ENCODE data around the gene NEK6. TPM values are rescaled to one million over a fixed set of nuclear protein-coding genes. Genes with fewer than 3 reads are reported as not detected.

The NEK6 gene
- total and polyA plus RNA-seq, 7 experiments from 2014 or later: 0.43 to 32.8 (median 2.3) TPM

DNA sequence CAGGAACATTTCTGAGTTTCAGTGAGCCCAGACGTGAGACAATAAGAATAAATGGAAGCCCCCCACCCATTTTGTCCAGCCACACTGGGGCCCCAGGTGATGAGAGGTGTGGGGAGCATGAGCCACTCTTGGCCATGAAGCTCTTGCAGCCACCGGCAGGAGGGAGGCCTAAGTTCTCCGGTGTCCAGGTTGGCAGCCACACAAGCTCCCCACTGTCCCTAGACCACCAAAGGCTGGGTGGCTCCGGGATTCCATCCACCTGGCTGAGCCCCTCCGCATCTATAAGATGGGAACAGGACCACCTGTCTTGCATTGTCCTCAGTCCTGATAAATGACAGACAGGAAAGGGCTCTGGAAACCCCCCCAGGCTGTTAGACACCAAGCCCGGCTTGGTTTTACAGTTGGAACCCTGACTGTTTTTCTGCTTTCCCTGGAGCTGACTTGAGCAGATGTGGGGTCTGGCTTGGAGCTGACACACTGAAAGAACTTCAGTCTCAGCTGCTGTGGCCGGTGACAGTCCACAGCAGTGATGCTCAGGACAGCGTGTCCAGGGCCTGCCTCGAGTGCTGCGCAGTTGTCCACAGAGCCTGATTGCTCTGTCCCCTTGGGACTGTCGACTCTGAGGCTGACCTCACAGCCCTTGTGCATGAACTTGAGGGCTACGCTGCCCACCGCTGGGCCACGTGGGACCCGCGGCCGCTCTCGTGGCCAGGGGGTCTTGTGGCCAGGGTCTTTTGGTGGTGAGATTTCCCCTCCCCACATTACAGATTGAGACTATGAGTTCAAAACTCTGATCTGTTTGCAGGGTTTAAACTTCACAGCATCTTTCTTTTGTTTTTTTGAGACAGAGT lies 82.7 kb downstream of the NEK6 start:
- Histone ChIP-seq H3K27me3 (ENCODE audit: control insufficient read depth in 2 of 2, insufficient read depth in 2 of 2, low read length in 2 of 2) (no peaks in the 10 kb centered on the region), H3K4me3 (ENCODE audit: low read length) (no peak overlapping the region), H3K27ac (ENCODE audit: low read depth, low read length) (no peak overlapping the region), H3K4me1 (ENCODE audit: control insufficient read depth in 2 of 2, insufficient read depth in 2 of 2, low read length in 2 of 2) (no peaks in the 10 kb centered on the region), H3K36me3 (ENCODE audit: control insufficient read depth in 2 of 3, insufficient read depth in 3 of 3, low read length in 3 of 3) (no peaks in the 10 kb centered on the region), H3K9me3 (ENCODE audit: control insufficient read depth in 2 of 3, low read length in 3 of 3) (peaks cover 0 to 8% (median 0%) of the 10 kb centered on the region in 3 experiments)
- Mint-ChIP-seq H3K4me1 (no peaks in the 10 kb centered on the region), H3K27me3 (no peaks in the 10 kb centered on the region), H3K4me3 (no peak overlapping the region), H3K9me3 (peaks cover 0 to 17% (median 4%) of the 10 kb centered on the region in 11 donors), H3K27ac (peak overlapping the region in 1 of 9 donors; percentile 14), H3K36me3 (no peaks in the 10 kb centered on the region)
- CTCF ChIA-PET: no interaction called here
- intact Hi-C loops (cut with micrococcal nuclease): no loop called here
- DNase-seq (no peak), ATAC-seq (no peak)
- POLR2A ChIA-PET: no interaction called here

DNA sequence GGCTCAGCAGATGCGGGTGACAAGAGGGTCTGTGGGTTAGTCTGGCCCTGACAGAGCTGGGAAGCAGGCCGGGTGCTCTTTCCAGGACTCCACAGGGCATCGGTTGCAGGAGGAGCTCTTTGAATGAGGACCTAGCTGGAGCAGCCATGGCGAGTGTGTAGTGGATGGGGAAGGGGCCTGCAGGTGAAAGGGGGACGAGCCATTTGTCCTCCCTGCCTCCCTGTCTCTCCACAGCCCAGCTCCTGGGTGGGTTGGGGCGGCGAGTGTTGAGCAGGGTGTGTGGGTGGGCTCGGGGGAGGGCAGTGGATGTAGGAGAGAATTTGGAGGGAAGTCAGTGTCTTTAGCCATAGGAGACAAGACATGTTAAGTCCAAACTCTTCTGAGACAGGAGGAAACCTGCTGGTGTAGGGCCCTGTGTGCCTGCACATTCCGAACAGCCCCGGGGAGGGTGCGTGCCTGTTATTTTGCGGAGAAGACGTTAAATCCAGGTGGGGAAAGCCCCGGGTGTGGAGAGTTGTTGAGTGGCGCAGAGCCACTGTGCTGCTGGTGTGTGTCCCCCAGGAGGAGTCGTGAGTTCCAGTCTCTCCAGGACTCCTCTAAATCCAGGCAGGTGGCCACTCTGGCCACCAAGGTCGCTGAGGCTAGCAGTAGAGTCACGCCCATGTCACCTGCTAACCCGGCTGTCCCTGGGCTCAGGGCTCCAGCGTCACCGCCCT lies 83.9 kb downstream of the NEK6 start:
- POLR2A ChIA-PET: no interaction called here
- H3K4me1 Mint-ChIP-seq: no peaks in the 10 kb centered on the region
- ATAC-seq (no peak), DNase-seq (no peak)
- no peaks in the 10 kb centered on the region for H3K36me3 ChIP-seq (ENCODE audit: control insufficient read depth in 2 of 3, insufficient read depth in 3 of 3, low read length in 3 of 3)
- H3K36me3 Mint-ChIP-seq: no peaks in the 10 kb centered on the region
- H3K27me3 Mint-ChIP-seq: no peaks in the 10 kb centered on the region
- CTCF ChIA-PET: no interaction called here
- H3K27ac Mint-ChIP-seq: no peak overlapping the region
- H3K4me1 ChIP-seq (ENCODE audit: control insufficient read depth in 2 of 2, insufficient read depth in 2 of 2, low read length in 2 of 2): no peaks in the 10 kb centered on the region
- no peak overlapping the region for H3K4me3 Mint-ChIP-seq
- no peak overlapping the region for H3K4me3 ChIP-seq (ENCODE audit: low read length)
- H3K9me3 ChIP-seq (ENCODE audit: control insufficient read depth in 2 of 3, low read length in 3 of 3): peaks cover 0 to 8% (median 0%) of the 10 kb centered on the region in 3 experiments
- H3K27me3 ChIP-seq (ENCODE audit: control insufficient read depth in 2 of 2, insufficient read depth in 2 of 2, low read length in 2 of 2): no peaks in the 10 kb centered on the region
- intact Hi-C loops (cut with micrococcal nuclease): no loop called here
- H3K27ac ChIP-seq (ENCODE audit: low read depth, low read length): no peak overlapping the region
- H3K9me3 Mint-ChIP-seq: peaks cover 0 to 17% (median 4%) of the 10 kb centered on the region in 11 donors

DNA sequence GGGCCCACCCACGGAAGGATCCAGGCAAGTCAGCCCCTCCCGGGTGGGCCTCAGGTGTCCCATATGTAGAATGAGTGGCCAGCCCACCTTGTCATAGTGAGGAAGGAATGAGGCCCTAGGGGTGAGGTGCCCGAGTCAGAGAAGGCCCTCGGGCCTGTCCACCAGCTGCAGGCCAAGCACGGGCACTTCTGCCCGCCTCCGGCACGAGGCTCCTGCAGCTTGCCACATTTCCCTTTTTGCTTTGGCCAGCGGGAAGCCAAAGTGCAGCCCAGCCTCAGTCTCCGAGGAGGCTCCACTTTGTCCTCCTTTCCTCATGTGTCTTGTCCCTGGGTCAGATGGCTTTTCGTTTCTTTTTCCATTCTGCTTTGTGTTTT lies 84.6 kb downstream of the NEK6 start:
- Histone ChIP-seq H3K36me3 (ENCODE audit: control insufficient read depth in 2 of 3, insufficient read depth in 3 of 3, low read length in 3 of 3) (no peaks in the 10 kb centered on the region), H3K27ac (ENCODE audit: low read depth, low read length) (no peak overlapping the region), H3K9me3 (ENCODE audit: control insufficient read depth in 2 of 3, low read length in 3 of 3) (peaks cover 0 to 7% (median 0%) of the 10 kb centered on the region in 3 experiments), H3K27me3 (ENCODE audit: control insufficient read depth in 2 of 2, insufficient read depth in 2 of 2, low read length in 2 of 2) (no peaks in the 10 kb centered on the region), H3K4me1 (ENCODE audit: control insufficient read depth in 2 of 2, insufficient read depth in 2 of 2, low read length in 2 of 2) (no peaks in the 10 kb centered on the region), H3K4me3 (ENCODE audit: low read length) (no peak overlapping the region)
- Mint-ChIP-seq H3K4me1 (no peaks in the 10 kb centered on the region), H3K9me3 (peaks cover 0 to 14% (median 4%) of the 10 kb centered on the region in 11 donors), H3K27ac (no peak overlapping the region), H3K4me3 (no peak overlapping the region), H3K27me3 (no peaks in the 10 kb centered on the region), H3K36me3 (no peaks in the 10 kb centered on the region)
- DNase-seq (no peak), ATAC-seq (no peak)
- intact Hi-C loops (cut with micrococcal nuclease): no loop called here
- ChIA-PET POLR2A (no interaction called here), CTCF (no interaction called here)

DNA sequence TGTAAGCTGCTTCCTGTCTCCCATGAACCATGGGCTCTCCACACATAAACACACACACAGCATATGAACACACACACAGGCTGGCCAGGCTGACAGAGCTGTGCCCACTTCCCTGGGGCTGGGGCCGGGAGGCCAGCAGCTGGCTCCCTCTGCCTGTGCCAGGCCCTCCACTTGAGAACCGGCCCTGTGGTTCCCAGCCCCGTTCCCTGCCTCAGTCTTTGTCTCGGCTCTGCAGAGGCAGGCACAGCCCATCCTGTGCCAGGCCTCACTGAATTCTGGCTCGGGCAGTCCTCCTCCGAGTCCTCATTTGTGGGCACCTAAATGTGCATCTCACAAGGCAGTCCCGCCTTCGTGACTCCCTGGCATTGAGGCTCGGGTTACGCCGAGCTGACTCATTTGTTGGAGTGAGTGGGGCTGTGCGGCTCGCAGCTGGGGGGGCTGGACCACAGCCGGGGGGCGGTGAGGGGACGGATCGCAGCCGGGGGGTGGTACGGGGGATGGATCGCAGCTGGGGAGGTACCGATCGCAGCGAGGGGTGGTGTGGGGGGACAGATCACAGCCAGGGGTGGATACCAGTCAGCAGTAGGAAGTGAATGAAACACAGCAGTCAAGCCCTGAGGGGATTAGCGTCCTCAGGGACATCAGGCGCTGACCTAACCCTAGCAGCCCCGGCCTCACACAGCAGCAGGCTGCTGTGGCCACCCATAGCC lies 85.2 kb downstream of the NEK6 start:
- H3K4me3 Mint-ChIP-seq: no peak overlapping the region
- no peak overlapping the region for H3K4me3 ChIP-seq (ENCODE audit: low read length)
- H3K9me3 Mint-ChIP-seq: peaks cover 0 to 9% (median 4%) of the 10 kb centered on the region in 11 donors
- H3K36me3 ChIP-seq (ENCODE audit: control insufficient read depth in 2 of 3, insufficient read depth in 3 of 3, low read length in 3 of 3): peaks cover 0 to 3% (median 0%) of the 10 kb centered on the region in 3 experiments
- H3K27ac ChIP-seq (ENCODE audit: low read depth, low read length): no peak overlapping the region
- ChIA-PET CTCF (no interaction called here), POLR2A (interaction anchor here (0.7 kb wide), 1 partner anchor 10 kb away, joined by 4 read pairs; no protein-coding TSS in a partner anchor)
- DNase-seq: no peak
- intact Hi-C loops (cut with micrococcal nuclease): no loop called here
- H3K4me1 ChIP-seq (ENCODE audit: control insufficient read depth in 2 of 2, insufficient read depth in 2 of 2, low read length in 2 of 2): no peaks in the 10 kb centered on the region
- no peaks in the 10 kb centered on the region for H3K27me3 Mint-ChIP-seq
- H3K27ac Mint-ChIP-seq: peak overlapping the region in 1 of 9 donors; percentile 14
- ATAC-seq: no peak
- no peaks in the 10 kb centered on the region for H3K4me1 Mint-ChIP-seq
- H3K36me3 Mint-ChIP-seq: no peaks in the 10 kb centered on the region
- H3K9me3 ChIP-seq (ENCODE audit: control insufficient read depth in 2 of 3, low read length in 3 of 3): peaks cover 0 to 4% (median 0%) of the 10 kb centered on the region in 3 experiments
- no peaks in the 10 kb centered on the region for H3K27me3 ChIP-seq (ENCODE audit: control insufficient read depth in 2 of 2, insufficient read depth in 2 of 2, low read length in 2 of 2)

DNA sequence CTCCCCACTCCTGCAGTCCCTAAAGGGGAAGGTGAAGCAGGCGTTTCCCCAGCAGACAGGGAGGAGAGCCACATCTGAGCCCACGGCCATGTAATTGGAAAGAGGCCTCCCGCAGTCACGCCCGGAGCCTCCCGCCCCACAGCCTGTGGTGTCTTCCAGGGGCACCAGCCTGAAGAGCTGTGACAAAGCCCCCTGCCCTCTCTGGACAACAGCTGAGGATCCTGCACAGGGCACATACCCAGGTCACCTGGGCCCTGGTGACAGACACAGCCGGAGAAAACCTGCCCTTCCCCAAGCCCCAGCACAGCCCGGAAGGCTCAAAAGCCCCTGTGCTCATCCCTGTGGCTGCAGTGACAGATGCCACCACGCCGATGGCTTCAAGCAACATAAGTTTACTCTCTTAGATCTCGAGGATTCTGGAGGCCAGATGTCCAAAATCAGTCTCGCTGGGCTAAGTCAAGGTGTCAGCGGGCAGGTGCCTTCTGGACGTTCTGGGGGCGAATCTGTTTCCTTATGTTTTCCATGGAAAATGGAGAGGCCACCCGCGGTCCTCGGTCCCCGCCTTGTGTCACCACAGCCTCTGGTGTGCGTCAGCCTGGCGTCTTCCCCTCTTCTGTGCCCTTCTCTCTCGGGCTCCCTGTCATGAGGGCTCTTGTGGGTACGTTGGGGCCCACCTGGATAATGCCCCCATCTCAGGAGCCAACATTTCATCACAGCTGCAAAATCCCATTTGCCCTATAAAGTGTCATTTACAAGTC lies 86.0 kb downstream of the NEK6 start:
- Mint-ChIP-seq H3K4me3 (no peak overlapping the region), H3K36me3 (no peaks in the 10 kb centered on the region), H3K27ac (peak overlapping the region in 1 of 9 donors; percentile 26), H3K4me1 (no peaks in the 10 kb centered on the region), H3K27me3 (no peaks in the 10 kb centered on the region), H3K9me3 (peaks cover 0 to 3% (median 0%) of the 10 kb centered on the region in 11 donors)
- DNase-seq (no peak), ATAC-seq (no peak)
- no peak overlapping the region for H3K27ac ChIP-seq (ENCODE audit: low read depth, low read length)
- H3K36me3 ChIP-seq (ENCODE audit: control insufficient read depth in 2 of 3, insufficient read depth in 3 of 3, low read length in 3 of 3): peaks cover 0 to 11% (median 0%) of the 10 kb centered on the region in 3 experiments
- POLR2A ChIA-PET: interaction anchor here (0.7 kb wide), 1 partner anchor 11 kb away, joined by 4 read pairs; no protein-coding TSS in a partner anchor
- H3K4me3 ChIP-seq (ENCODE audit: low read length): no peak overlapping the region
- H3K9me3 ChIP-seq (ENCODE audit: control insufficient read depth in 2 of 3, low read length in 3 of 3): no peaks in the 10 kb centered on the region
- no peaks in the 10 kb centered on the region for H3K27me3 ChIP-seq (ENCODE audit: control insufficient read depth in 2 of 2, insufficient read depth in 2 of 2, low read length in 2 of 2)
- CTCF ChIA-PET: no interaction called here
- intact Hi-C loops (cut with micrococcal nuclease): no loop called here
- no peaks in the 10 kb centered on the region for H3K4me1 ChIP-seq (ENCODE audit: control insufficient read depth in 2 of 2, insufficient read depth in 2 of 2, low read length in 2 of 2)

DNA sequence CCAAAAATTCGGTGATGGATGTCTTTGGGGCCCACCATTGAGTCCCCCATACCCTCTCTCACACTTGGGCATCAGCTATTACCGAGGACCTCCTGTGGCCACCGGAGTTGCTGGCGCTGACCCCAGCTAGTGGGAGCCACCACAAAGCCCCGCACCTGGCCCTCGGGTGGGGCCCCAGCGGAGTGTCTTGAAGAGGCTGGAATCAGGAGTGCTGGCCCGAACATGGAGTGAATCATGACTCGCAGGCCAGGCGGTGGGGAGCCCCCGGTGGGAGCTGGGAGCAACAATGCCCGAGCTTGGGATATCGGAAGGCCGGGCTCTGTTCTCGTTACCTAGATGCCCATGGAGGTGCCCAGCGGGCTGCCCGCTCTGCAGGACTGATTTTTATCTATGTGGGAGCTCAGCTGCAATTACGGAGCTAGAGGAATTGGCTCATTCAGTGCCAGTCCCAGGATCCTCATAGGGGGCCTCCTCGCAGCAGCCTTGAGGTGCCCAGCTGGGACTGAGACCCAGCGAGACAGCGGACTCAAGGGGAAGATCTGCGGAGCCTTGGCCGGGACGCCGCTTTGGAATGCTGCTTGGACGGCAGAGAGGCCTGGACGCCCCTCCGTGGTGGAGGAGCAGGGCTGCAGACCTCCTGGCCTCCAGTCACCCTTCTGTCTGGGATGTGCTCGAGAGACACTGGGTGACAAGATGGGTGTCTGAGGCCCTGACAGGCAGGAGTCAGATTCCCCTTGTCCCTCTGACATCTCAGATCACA lies 86.7 kb downstream of the NEK6 start:
- no peak overlapping the region for H3K27ac Mint-ChIP-seq

More for the DNA sequence above, 86.7 kb downstream of the NEK6 start:
- no peak for DNase-seq
- Histone ChIP-seq H3K9me3 (ENCODE audit: control insufficient read depth in 2 of 3, low read length in 3 of 3) (no peaks in the 10 kb centered on the region), H3K27me3 (ENCODE audit: control insufficient read depth in 2 of 2, insufficient read depth in 2 of 2, low read length in 2 of 2) (no peaks in the 10 kb centered on the region), H3K36me3 (ENCODE audit: control insufficient read depth in 2 of 3, insufficient read depth in 3 of 3, low read length in 3 of 3) (peaks cover 0 to 19% (median 0%) of the 10 kb centered on the region in 3 experiments), H3K27ac (ENCODE audit: low read depth, low read length) (no peak overlapping the region), H3K4me1 (ENCODE audit: control insufficient read depth in 2 of 2, insufficient read depth in 2 of 2, low read length in 2 of 2) (no peaks in the 10 kb centered on the region), H3K4me3 (ENCODE audit: low read length) (no peak overlapping the region)
- Mint-ChIP-seq H3K4me1 (no peaks in the 10 kb centered on the region), H3K4me3 (no peak overlapping the region), H3K36me3 (no peaks in the 10 kb centered on the region), H3K9me3 (peaks cover 0 to 3% (median 0%) of the 10 kb centered on the region in 11 donors), H3K27me3 (no peaks in the 10 kb centered on the region)
- no peak for ATAC-seq
- intact Hi-C loops (cut with micrococcal nuclease): no loop called here
- CTCF ChIA-PET: no interaction called here
- POLR2A ChIA-PET: no interaction called here
